HepG2 (cell line): Measurements from ENCODE around the gene NSFL1C. TPM values are rescaled to one million over a fixed set of nuclear protein-coding genes. Genes with fewer than 3 reads are reported as not detected.

Experiments
- ATAC-seq: fragments of 200-7000 bp; cut with Tn5 transposase; 3 replicates; pipeline ENCODE4 v1.9.1; 2020; ENCODE audit warnings: mild to moderate bottlenecking, moderate library complexity
- BruUV-seq: library from RNA; stranded (reverse); fragments of 400-500 nt; replicated peaks from 2 replicates; lab custom pipeline; 2021; lab: Mats Ljungman, UMichigan
- CTCF ChIA-PET: fragments of 300-600 bp; formaldehyde crosslinking; extraction: SDS; loops from one replicate; lab custom pipeline; 2021; ENCODE audit warnings: low total read pairs, inconsistent platforms, low intra/inter-chr PET ratio; lab: Yijun Ruan, JAX
- POLR2A ChIA-PET: fragments of 350-600 bp; sonication (Branson Sonifier 250); formaldehyde crosslinking; loops from one replicate; lab custom pipeline; 2020; ENCODE audit warnings: antibody characterized with exemption, inconsistent platforms; lab: Yijun Ruan, JAX
- DNase-seq: peaks from one replicate; pipeline ENCODE4 v3.0.0-alpha.2; 2015; ENCODE audit warnings: low spot score
- FAIRE-seq: peaks from 3 replicates; lab custom pipeline; 2011; peaks lifted over from hg19 to GRCh38; lab: Jason Lieb, UNC
- H2AFZ ChIP-seq: one replicate; pipeline ENCODE4 v1.6.1; 2011; ENCODE audit warnings: low read length, inconsistent platforms
- H3K27ac ChIP-seq: fragments of 300-600 bp; 3 replicates; pipeline ENCODE4 v1.8.0; 2011; ENCODE audit warnings: mixed run types, mild to moderate bottlenecking, mixed read lengths, low read length, inconsistent platforms; ENCODE audit not compliant: insufficient read depth; ENCODE audit errors: extremely low read length
- H3K27me3 ChIP-seq, 2 experiments: fragments of 200-600 bp in 1 of 2; 2 replicates in 1 of 2; 3 replicates in 1 of 2; pipeline versions ENCODE4 v1.6.0 to v1.8.0; 2011; ENCODE audit warnings: low read length in 2 of 2, mild to moderate bottlenecking in 2 of 2, moderate library complexity in 2 of 2, inconsistent platforms in 1 of 2; ENCODE audit not compliant: insufficient read depth in 2 of 2, control insufficient read depth in 1 of 2
- H3K36me3 ChIP-seq, 2 experiments: fragments of 200-600 bp in 1 of 2; replicated peaks in 1 of 2; 2 replicates in 1 of 2; 3 replicates in 1 of 2; pipeline versions ENCODE4 v1.5.1 to v1.8.0; 2011; ENCODE audit warnings: low read length in 2 of 2, inconsistent platforms in 1 of 2; ENCODE audit not compliant: insufficient read depth in 2 of 2, control insufficient read depth in 1 of 2
- H3K4me1 ChIP-seq: 2 replicates; pipeline ENCODE4 v1.5.1; 2012; ENCODE audit warnings: low read length, inconsistent platforms; ENCODE audit not compliant: insufficient read depth
- H3K4me2 ChIP-seq: 2 replicates; pipeline ENCODE4 v1.6.0; 2011; ENCODE audit warnings: low read depth, low read length, inconsistent platforms
- H3K4me3 ChIP-seq, 3 experiments: fragments of 200-600 bp in 1 of 3; sonication (generic), shearing (Covaris generic) in 1 of 3; replicated peaks in 1 of 3; 2 replicates each; pipeline ENCODE4 v1.5.1; 2011 to 2016; ENCODE audit warnings: low read length in 3 of 3, inconsistent platforms in 2 of 3, low read depth in 2 of 3, mild to moderate bottlenecking in 2 of 3, control low read depth in 1 of 3, mixed read lengths in 1 of 3; ENCODE audit not compliant: insufficient read depth in 1 of 3
- H3K79me2 ChIP-seq: one replicate; pipeline ENCODE4 v1.6.1; 2011; ENCODE audit warnings: low read length, inconsistent platforms; ENCODE audit not compliant: insufficient read depth
- H3K9ac ChIP-seq: 2 replicates; pipeline ENCODE4 v1.6.0; 2011; ENCODE audit warnings: mild to moderate bottlenecking, low read depth, low read length, inconsistent platforms; ENCODE audit not compliant: insufficient read depth
- H3K9me3 ChIP-seq: 2 replicates; pipeline ENCODE4 v1.5.1; 2012; ENCODE audit warnings: mild to moderate bottlenecking, low read length
- H4K20me1 ChIP-seq: 2 replicates; pipeline ENCODE4 v1.6.0; 2011; ENCODE audit warnings: inconsistent platforms, mild to moderate bottlenecking, low read length, moderate library complexity; ENCODE audit not compliant: insufficient read depth
- BCL3 ChIP-seq: sonication (generic); formaldehyde crosslinking; IDR thresholded peaks from 2 replicates; pipeline ENCODE4 v1.5.1; 2020; ENCODE audit warnings: mild to moderate bottlenecking, missing genetic modification reagents, moderate library complexity
- NR3C1 ChIP-seq: sonication (generic); formaldehyde crosslinking; IDR thresholded peaks from 2 replicates; pipeline ENCODE4 v1.4.0; 2020; ENCODE audit warnings: missing genetic modification reagents
- SMC3 ChIP-seq: IDR thresholded peaks from 2 replicates; pipeline ENCODE4 v1.6.1; 2011; ENCODE audit warnings: low read length, improper control_type of control experiment
- ZBTB38 ChIP-seq: sonication (generic); formaldehyde crosslinking; IDR thresholded peaks from 2 replicates; pipeline ENCODE4 v1.5.1; 2020; ENCODE audit warnings: mild to moderate bottlenecking, missing genetic modification reagents
- ZFP90 ChIP-seq: sonication (generic); formaldehyde crosslinking; IDR thresholded peaks from 2 replicates; pipeline ENCODE4 v1.8.0; 2022; ENCODE audit warnings: missing genetic modification reagents, mild to moderate bottlenecking, inconsistent platforms, borderline replicate concordance
- ZNF577 ChIP-seq: sonication (generic); formaldehyde crosslinking; IDR thresholded peaks from 2 replicates; pipeline ENCODE4 v1.4.0; 2020; ENCODE audit warnings: mild to moderate bottlenecking, low read depth, missing genetic modification reagents, borderline replicate concordance
- ZNF607 ChIP-seq: sonication (generic); formaldehyde crosslinking; IDR thresholded peaks from 2 replicates; pipeline ENCODE4 v1.5.1; 2020; ENCODE audit warnings: missing genetic modification reagents, mild to moderate bottlenecking, borderline replicate concordance
- WGBS: methylation state at CpG from one replicate; pipeline ENCODE4 v1.1.6; 2017; ENCODE audit warnings: low lambda C conversion rate; 5-methylcytosine and 5-hydroxymethylcytosine counted together
- in situ Hi-C: cut with HindIII; loops from 2 replicates; pipeline ENCODE4 v1.10.0; 2017; ENCODE audit warnings: low pct_unique_long_range_greater_than_20kb; ENCODE audit not compliant: extremely low pct_ligation_motif_present
- intact Hi-C: fragments of 100-400 bp; cut with micrococcal nuclease; formaldehyde crosslinking; loops from one replicate; pipeline ENCODE4 v1.10.0; 2022; ENCODE audit not compliant: unreplicated experiment
- polyA plus RNA-seq, 8 experiments: library from polyadenylated mRNA; depleted of rRNA in 3 of 8; stranded (reverse) in 7 of 8; unstranded in 1 of 8; fragments of >200 nt; fragmentation: Illumina TruSeq in 4 of 8; extraction: Trizol in 4 of 8; gene quantifications; 2 replicates each; pipeline versions ENCODE4 v1.2.1 to v1.2.3, GENCODE V29; 2011 to 2016; ENCODE audit warnings: low read depth in 4 of 8, missing spikeins in 1 of 8, mixed read lengths in 1 of 8; ENCODE audit not compliant: insufficient read depth in 1 of 8
- total RNA-seq, 5 experiments: library from RNA; depleted of rRNA; stranded (reverse); fragments of >200 nt; fragmentation: Illumina TruSeq; extraction: Trizol; gene quantifications; 2 replicates each; pipeline ENCODE4 v1.2.3, GENCODE V29; 2016; ENCODE audit warnings: low read depth in 1 of 5

The NSFL1C gene
- total and polyA plus RNA-seq, 2 of the 13 experiments (the other 11 are each of a cell fraction or from before 2014, with no cell fraction given): 22.9 to 62.7 TPM

- TF ChIP-seq BCL3 (CRISPR knock-in tag) (no peak), SMC3 (no peak)
Observed at GRCh38 chr20:1426231-1426849, 40.3 kb downstream of the NSFL1C start (continued).

GRCh38 chr20:1424336-1424735 lies 42.3 kb downstream of the NSFL1C start:
- POLR2A ChIA-PET: interaction anchor here (0.9 kb wide), 1 partner anchor 99 kb away, joined by 3 read pairs; no protein-coding TSS in a partner anchor
- in situ Hi-C loops (no loop called here), intact Hi-C loops (no loop called here)
- Histone ChIP-seq H2AFZ (no peak overlapping the region), H3K9ac (no peak overlapping the region), H3K9me3 (no peaks in the 10 kb centered on the region), H4K20me1 (no peaks in the 10 kb centered on the region), H3K27ac (no peak overlapping the region), H3K4me1 (peaks cover 12% of the 10 kb centered on the region), H3K27me3 (no peaks in the 10 kb centered on the region), H3K79me2 (no peaks in the 10 kb centered on the region), H3K4me2 (peak overlapping the region; percentile 72)
- BruUV-seq: no TSS peak
- ATAC-seq: no peak
- CTCF ChIA-PET: interaction anchor here (0.8 to 0.9 kb wide), 2 partner anchors 13 to 15 kb away, joined by 3 read pairs; no protein-coding TSS in a partner anchor
- WGBS: 7% methylated on average over 1 of the region's 1 CpG
- DNase-seq: no peak
- TF ChIP-seq NR3C1 (CRISPR knock-in tag): no peak
- no peak for TF ChIP-seq ZNF577 (CRISPR knock-in tag)
- no peak for TF ChIP-seq ZNF607 (CRISPR knock-in tag)
- TF ChIP-seq ZFP90: no peak
- TF ChIP-seq ZBTB38: no peak
- TF ChIP-seq, all 625 proteins: peak for 0
- FAIRE-seq: no peak
- Histone ChIP-seq H3K4me3 (no peak overlapping the region), H3K36me3 (no peaks in the 10 kb centered on the region)
